Adrenal gland (tissue), 12 donors: ENCODE data around the gene LRRTM4. TPM values are rescaled to one million over a fixed set of nuclear protein-coding genes. Genes with fewer than 3 reads are reported as not detected.

ENCODE experiments used
- DNase-seq, 7 donors: peaks; one replicate each; pipeline ENCODE4 v3.0.0-alpha.2; 2019 to 2020
- H3K27ac ChIP-seq, 5 donors: fragments of 200-600 bp; sonication (generic) in 4 of 5; 1 replicate in 3 of 5; 2 replicates in 2 of 5; pipeline versions ENCODE4 v1.5.1 to v1.8.0; 2016 to 2020; ENCODE audit warnings: mild to moderate bottlenecking in 1 of 5
- H3K27me3 ChIP-seq: fragments of 200-600 bp; 2 replicates; pipeline ENCODE4 v1.8.0; 2021
- H3K36me3 ChIP-seq, 2 donors: fragments of 200-600 bp; replicated peaks in 1 of 2; 1 replicate in 1 of 2; 2 replicates in 1 of 2; pipeline versions ENCODE4 v1.5.1 to v1.8.0; 2018 to 2022
- H3K4me1 ChIP-seq, 2 donors: fragments of 200-600 bp; replicated peaks in 1 of 2; 1 replicate in 1 of 2; 2 replicates in 1 of 2; pipeline versions ENCODE4 v1.5.1 to v1.8.0; 2018 to 2021
- H3K4me3 ChIP-seq, 4 donors: fragments of 200-600 bp; sonication (generic) in 3 of 4; one replicate each; pipeline ENCODE4 v1.5.1; 2016 to 2018
- H3K9me3 ChIP-seq, 3 donors: fragments of 200-600 bp; sonication (generic) in 1 of 3; replicated peaks in 1 of 3; 1 replicate in 2 of 3; 2 replicates in 1 of 3; pipeline versions ENCODE4 v1.5.1 to v1.8.0; 2016 to 2021
- POLR2A ChIP-seq, 2 donors: fragments of 450-650 bp; IDR thresholded peaks; one replicate each; pipeline ENCODE4 v1.6.1; 2017; ENCODE audit warnings: antibody characterized with exemption in 2 of 2, mild to moderate bottlenecking in 2 of 2, moderate library complexity in 1 of 2
- WGBS, 4 donors: extraction: QIAGEN DNeasy Blood & Tissue Kit in 2 of 4; methylation state at CpG; one replicate each; pipeline versions ENCODE4 v1.1.5 to v1.1.7; 2013 to 2017; 5-methylcytosine and 5-hydroxymethylcytosine counted together
- intact Hi-C, 2 donors: fragments of 100-400 bp; cut with DNase I; formaldehyde crosslinking; loops; one replicate each; pipeline versions ENCODE4 v1.14.1 to v1.15.0; 2022 to 2023
- polyA plus RNA-seq, 3 donors: library from polyadenylated mRNA; stranded (reverse); fragments of 200-250 nt in 2 of 3; fragments of 350-450 nt in 1 of 3; fragmentation: Illumina TruSeq in 1 of 3; extraction: RNeasy Lipid Tissue Mini Kit (QIAGEN cat#74804) in 1 of 3; gene quantifications; one replicate each; pipeline ENCODE4 v1.2.3, GENCODE V29; 2013 to 2014
- total RNA-seq, 9 donors: library from RNA; depleted of rRNA in 4 of 9; stranded (reverse); fragments of >200 nt in 4 of 9; fragments of 120-200 nt in 1 of 9; fragmentation: NEBNext Ultra II Directional in 1 of 9; extraction: Animal tissue kit (Norgen Biotek cat#: 25700) in 1 of 9; gene quantifications; one replicate each; pipeline versions ENCODE4 v1.1.0 to v1.2.4, GENCODE V29; 2013 to 2023
- TF ChIP-seq, protein P1 (sequence below), 6 experiments: fragments of 450-650 bp in 4 of 6; fragments of 200-600 bp in 2 of 6; sonication (generic) in 1 of 6; IDR thresholded peaks; 1 replicate in 5 of 6; 2 replicates in 1 of 6; pipeline versions ENCODE4 v1.5.1 to v1.8.0; 2016 to 2021; ENCODE audit warnings: antibody characterized with exemption in 6 of 6, mild to moderate bottlenecking in 2 of 6, moderate library complexity in 1 of 6
- donor health status: healthy with polysubstance abuse.
- donor health status: Bipolar disorder and iron deficiency.
- donor health status: DM: yes; HTN: yes; CAD: no.
- donor health status: DM: no; HTN: no; CAD: no.
- donor health status: DM: no; HTN: no; CAD: no.
- donor health status: DM: yes; HTN: yes; CAD: no.

The LRRTM4 gene
- total and polyA plus RNA-seq, 12 donors, result 0.07 to 0.67 (median 0.43) TPM; not detected in 4

DNA sequence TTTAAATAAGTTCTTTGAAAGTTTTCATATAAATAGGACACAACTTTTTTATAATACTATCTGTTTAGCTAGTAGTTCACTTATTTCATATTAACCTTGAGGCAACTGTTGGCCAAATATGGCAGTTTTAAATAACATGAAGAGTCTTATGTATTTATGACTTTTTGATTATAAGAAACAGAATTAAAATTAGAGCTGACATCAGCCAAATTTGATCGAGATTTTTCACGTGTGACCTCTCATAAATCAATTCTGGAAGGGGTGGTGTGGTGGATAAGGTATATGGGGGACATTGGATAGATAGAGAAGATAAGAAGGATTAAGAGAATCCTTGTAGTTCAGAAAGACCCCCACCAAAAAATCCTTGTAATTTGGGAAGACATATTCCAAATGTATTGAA lies 776.6 kb downstream of the LRRTM4 start:
- no peak for DNase-seq
- no peak overlapping the region for H3K27ac ChIP-seq
- no peaks in the 10 kb centered on the region for H3K36me3 ChIP-seq
- H3K4me3 ChIP-seq, result no peak overlapping the region
- intact Hi-C loops, result no loop called here
- no peaks in the 10 kb centered on the region for H3K27me3 ChIP-seq
- WGBS, 4 donors, result 77 to 85% (median 79%) methylated on average over 2 of the region's 2 CpGs
- no peaks in the 10 kb centered on the region for H3K9me3 ChIP-seq
- TF ChIP-seq, protein P1, sequence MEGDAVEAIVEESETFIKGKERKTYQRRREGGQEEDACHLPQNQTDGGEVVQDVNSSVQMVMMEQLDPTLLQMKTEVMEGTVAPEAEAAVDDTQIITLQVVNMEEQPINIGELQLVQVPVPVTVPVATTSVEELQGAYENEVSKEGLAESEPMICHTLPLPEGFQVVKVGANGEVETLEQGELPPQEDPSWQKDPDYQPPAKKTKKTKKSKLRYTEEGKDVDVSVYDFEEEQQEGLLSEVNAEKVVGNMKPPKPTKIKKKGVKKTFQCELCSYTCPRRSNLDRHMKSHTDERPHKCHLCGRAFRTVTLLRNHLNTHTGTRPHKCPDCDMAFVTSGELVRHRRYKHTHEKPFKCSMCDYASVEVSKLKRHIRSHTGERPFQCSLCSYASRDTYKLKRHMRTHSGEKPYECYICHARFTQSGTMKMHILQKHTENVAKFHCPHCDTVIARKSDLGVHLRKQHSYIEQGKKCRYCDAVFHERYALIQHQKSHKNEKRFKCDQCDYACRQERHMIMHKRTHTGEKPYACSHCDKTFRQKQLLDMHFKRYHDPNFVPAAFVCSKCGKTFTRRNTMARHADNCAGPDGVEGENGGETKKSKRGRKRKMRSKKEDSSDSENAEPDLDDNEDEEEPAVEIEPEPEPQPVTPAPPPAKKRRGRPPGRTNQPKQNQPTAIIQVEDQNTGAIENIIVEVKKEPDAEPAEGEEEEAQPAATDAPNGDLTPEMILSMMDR (IDR thresholded peaks at IDR 0.05), result no peak
- no peak for TF ChIP-seq POLR2A (IDR thresholded peaks at IDR 0.05)
- no peaks in the 10 kb centered on the region for H3K4me1 ChIP-seq

DNA sequence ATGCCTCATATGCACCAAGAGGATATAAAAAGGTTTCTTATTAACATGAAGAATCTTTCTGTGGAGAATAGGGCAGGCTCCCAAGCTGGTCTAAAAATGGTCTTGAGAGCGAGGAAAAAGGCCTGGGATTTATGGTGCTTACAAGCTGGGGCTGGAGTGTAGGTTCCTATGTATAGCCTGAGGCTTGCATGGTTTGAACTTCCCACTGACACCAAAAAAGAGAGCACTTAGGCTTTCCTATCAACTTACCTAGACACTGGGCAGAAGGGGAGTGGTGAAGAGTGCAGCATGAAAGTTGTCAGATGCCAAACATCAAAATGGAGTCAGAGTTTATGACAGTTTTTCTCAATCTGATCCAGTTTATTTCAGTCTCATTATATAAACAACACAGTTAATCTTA lies 784.6 kb downstream of the LRRTM4 start:
- no peak for TF ChIP-seq POLR2A (IDR thresholded peaks at IDR 0.05)
- TF ChIP-seq, protein P1 (IDR thresholded peaks at IDR 0.05), result no peak
- intact Hi-C loops, result no loop called here
- H3K4me1 ChIP-seq, result no peaks in the 10 kb centered on the region
- no peaks in the 10 kb centered on the region for H3K27me3 ChIP-seq
- WGBS, 4 donors, result 76 to 90% (median 86%) methylated on average over 1 of the region's 1 CpG
- no peak overlapping the region for H3K4me3 ChIP-seq
- no peak for DNase-seq
- H3K9me3 ChIP-seq, result no peaks in the 10 kb centered on the region
- no peaks in the 10 kb centered on the region for H3K36me3 ChIP-seq
- no peak overlapping the region for H3K27ac ChIP-seq

DNA sequence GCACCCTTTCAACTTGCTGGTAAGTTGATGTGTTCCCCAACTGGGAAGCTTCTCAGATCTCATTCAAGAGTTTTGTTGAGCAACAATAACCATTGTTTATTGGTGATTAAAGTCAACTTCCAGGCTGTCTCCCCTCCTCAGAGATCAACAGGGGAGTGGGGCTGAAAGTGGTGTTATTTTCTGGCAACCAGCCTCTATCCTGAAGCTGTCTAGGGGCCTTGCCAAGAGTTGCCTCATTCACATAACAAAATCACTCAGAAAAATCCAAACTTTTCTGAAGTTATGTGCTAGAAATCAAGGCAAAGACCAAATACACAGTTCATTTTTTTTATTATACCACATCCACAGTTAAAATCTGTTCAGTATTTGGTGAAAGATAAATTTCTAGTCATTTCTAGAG lies 788.4 kb downstream of the LRRTM4 start:
- H3K36me3 ChIP-seq, result no peaks in the 10 kb centered on the region
- intact Hi-C loops, result no loop called here
- H3K27ac ChIP-seq, result no peak overlapping the region
- no peak for TF ChIP-seq POLR2A (IDR thresholded peaks at IDR 0.05)
- TF ChIP-seq, protein P1 (IDR thresholded peaks at IDR 0.05), result no peak
- no peaks in the 10 kb centered on the region for H3K27me3 ChIP-seq
- DNase-seq, result no peak
- H3K9me3 ChIP-seq, result no peaks in the 10 kb centered on the region
- H3K4me3 ChIP-seq, result no peak overlapping the region
- H3K4me1 ChIP-seq, result no peaks in the 10 kb centered on the region

DNA sequence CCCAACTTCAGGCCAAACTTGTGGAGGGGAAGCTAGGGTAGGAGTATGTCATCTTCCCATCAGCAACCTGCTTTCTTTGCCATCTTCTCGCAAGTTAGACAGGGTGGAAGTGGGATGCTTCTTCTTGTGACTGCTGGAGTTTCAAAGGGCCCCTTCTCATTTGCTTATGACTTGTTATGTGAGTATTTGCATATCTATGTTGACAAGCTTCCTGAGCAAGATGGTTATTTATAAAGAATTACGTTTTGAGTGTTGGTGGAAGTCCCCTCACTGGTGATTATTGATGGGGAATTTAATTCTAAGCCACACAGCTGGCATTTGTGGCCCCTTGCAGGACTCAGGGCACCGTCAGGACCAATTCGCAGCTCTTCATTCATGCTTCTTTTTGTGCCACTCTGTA lies 791.0 kb downstream of the LRRTM4 start:
- intact Hi-C loops, result no loop called here
- Histone ChIP-seq H3K4me3 (no peak overlapping the region), H3K4me1 (no peaks in the 10 kb centered on the region), H3K27ac (no peak overlapping the region), H3K9me3 (no peaks in the 10 kb centered on the region), H3K36me3 (no peaks in the 10 kb centered on the region), H3K27me3 (no peaks in the 10 kb centered on the region)
- WGBS, 4 donors, result 63 to 68% (median 67%) methylated on average over 4 of the region's 4 CpGs
- no peak for DNase-seq
- no peak for TF ChIP-seq POLR2A (IDR thresholded peaks at IDR 0.05)
- TF ChIP-seq, protein P1 (IDR thresholded peaks at IDR 0.05), result no peak
